CD4-positive, alpha-beta T cell treated with Interleukin-17A for 4 hours (primary cell): Measurements from ENCODE around the gene CCDC92.
A peak's percentile ranks its signal among the peaks of the same experiment; 100 is the strongest.

ENCODE experiments used
- DNase-seq: peaks from one replicate; pipeline ENCODE4 v3.0.0-alpha.2; 2020; ENCODE audit warnings: mixed read lengths

Gene CCDC92

GRCh38 chr12:123907726-123908476 lies 64.7 kb downstream of the CCDC92 start:
- DNase-seq = no peak

DNA sequence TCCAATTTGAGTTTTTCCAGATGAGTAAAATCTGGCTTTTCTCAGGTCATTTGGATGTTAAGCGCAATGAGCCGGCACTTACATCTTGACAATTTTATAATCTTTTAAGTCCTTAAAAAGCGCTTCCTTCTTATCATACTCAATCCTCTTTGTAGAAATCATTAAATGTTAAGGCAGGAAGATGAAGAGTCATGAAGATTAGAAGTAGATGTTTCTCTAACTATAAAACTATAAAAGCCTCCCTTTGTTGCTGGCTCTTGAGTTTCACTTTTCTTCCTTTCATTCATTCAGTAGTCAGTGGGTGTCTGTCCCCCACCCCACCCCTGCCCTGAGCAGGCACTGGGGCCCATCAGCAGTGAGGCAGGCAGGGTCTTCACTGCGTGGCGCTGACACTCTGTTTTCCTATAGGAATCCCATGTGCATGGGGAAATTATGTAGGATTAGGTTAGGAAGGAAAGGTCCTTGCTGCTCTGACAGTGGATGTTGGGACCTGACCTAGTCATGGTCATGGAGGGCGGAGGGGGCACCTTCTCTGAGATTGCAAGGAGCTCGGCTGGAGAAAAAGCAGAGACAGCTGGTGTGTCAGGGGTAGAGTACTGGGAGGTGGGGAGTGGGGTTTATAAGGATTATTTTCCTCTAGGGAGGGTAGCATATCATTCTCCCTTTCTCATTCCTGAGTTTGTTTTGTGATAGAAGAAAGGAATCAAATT lies 65.8 kb downstream of the CCDC92 start:
- DNase-seq = no peak

- peak; percentile 82 for DNase-seq
Measured at GRCh38 chr12:123905319-123905925, 67.2 kb downstream of the CCDC92 start.

GRCh38 chr12:123903301-123904065 lies 69.1 kb downstream of the CCDC92 start:
- no peak for DNase-seq

GRCh38 chr12:123902821-123903220 lies 69.8 kb downstream of the CCDC92 start:
- no peak for DNase-seq

GRCh38 chr12:123900871-123901376 lies 71.7 kb downstream of the CCDC92 start:
- no peak for DNase-seq

GRCh38 chr12:123899368-123899767 lies 73.3 kb downstream of the CCDC92 start:
- DNase-seq = no peak

- DNase-seq = no peak
Measured at GRCh38 chr12:123898673-123899072, 74.0 kb downstream of the CCDC92 start.

DNA sequence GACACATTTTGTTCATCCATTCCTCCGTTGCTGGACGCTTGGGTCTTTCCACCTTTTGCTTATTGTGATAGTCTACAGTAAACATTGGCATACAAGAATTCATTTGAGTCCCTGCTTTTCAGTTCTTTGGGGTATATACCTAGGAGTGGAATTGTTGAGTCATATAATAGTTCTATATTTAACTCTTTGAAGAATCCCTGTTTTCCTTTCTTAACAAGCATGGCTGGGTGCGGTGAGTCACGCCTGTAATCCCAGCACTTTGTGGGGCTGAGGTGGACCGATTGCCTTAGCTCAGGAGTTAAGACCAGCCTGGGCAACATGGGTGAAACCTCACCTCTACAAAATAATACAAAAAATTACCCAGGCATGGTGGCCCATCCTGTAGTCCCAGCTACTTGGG lies 75.4 kb downstream of the CCDC92 start:
- DNase-seq = no peak

DNA sequence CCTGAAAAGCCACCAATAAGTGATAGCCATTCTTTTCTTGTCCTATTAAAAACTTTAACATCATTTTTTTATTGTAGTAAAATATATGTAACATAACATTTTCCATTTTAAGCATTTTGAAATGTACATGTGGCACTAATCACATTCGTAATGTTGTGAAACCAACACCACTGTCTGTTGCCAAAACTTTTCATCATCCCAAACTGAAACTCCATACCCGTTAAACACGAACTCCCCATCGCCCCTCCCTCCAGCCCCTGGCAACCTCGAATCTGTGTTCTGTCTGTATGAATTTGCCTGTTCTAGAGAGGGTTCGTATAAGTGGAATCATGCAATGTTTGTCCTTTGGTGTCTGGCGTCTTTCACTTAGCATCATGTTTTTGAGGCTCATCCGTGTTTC lies 75.9 kb downstream of the CCDC92 start:
- no peak for DNase-seq

DNA sequence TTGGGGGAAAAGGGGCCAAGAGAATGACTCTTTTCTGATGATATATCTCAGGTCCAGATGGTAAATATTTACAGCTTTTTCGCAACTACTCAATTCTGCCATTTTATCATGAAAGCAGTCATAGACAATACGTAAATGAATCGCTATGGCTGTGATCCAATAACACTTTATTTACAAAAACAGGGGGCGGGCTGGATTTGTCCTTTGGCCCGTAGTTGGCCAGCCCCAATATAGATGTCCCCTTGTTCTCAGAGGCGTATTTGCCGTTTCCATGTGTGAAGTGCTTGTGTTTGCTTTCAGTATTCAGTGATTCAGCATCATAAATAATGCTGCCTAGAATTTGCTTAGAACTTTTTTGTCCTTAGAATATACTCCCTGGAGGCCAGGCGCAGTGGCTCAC lies 77.2 kb downstream of the CCDC92 start:
- DNase-seq = no peak

GRCh38 chr12:123894823-123895345 lies 77.7 kb downstream of the CCDC92 start:
- DNase-seq = no peak

- no peak for DNase-seq
Measured at GRCh38 chr12:123893276-123893675, 79.4 kb downstream of the CCDC92 start.

GRCh38 chr12:123892853-123893252 lies 79.8 kb downstream of the CCDC92 start:
- no peak for DNase-seq

DNA sequence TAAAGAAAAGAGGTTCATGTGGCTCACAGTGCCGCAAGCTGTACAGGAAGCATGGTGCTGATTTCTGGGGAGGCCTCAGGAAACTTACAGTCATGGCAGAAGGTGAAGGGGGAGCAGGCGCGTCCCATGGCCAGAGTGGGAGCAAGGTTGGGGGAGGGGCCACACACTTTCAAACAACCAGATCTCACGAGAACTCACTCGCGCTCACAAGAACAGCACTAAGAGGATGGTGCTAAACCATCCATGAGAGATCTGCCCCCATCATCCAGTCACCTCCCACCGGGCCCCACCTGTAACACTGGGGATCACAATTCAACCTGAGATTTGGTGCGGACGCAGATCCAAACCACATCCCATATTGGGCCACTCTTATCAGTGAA lies 80.5 kb downstream of the CCDC92 start:
- no peak for DNase-seq

DNA sequence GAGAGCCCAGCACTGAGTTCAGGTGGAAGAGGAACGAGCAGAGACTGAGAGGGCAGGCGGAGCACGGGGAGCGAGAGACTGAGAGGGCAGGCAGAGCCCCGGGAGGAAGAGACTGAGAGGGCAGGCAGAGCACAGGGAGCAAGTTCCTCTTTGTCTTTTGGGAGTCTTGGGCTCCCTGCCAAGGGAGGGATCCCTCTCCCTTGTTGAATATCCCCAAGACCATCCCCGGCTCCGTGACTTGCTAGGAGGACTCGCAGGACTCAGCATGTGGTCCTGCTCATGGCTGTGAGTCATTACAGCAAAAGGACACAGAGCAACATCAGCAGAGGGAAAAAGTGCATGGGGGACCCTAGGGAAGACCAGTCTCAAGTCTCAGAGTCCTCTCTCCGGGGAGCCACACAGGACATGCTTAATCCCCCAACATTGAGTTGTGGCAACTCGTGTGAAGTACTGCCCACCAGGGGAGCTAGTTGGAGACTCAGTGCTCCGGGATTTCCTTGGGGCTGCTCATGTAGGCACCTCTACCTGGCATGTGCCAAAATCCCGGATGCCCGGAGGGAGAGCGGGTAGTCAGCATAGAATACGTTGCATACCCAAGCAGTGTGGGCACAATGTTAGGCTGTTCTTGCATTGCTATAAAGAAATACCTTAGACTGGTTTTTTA lies 81.0 kb downstream of the CCDC92 start:
- no peak for DNase-seq

- DNase-seq = no peak
Measured at GRCh38 chr12:123891011-123891410, 81.6 kb downstream of the CCDC92 start.

- no peak for DNase-seq
Measured at GRCh38 chr12:123890536-123890902, 82.1 kb downstream of the CCDC92 start.

GRCh38 chr12:123889848-123890535 lies 82.6 kb downstream of the CCDC92 start:
- no peak for DNase-seq

DNA sequence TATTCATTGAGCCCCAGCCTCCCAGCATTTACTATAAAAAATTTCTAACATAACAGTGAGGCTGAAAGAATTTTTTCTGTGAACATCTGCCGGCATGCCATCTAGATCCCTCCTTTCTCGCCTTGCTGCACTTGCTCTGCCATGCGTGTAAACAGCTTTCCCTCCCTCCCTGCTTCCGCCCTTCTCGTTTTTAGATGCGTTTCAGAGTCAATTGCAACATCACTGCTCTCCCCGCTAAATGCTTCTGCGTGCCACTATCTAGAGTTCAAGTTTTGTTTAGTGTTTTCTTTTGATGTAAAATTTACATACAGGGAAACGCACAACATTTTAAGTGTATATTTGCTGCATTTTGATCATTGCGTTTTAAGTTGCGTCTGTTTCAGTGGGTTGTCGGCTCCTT lies 83.6 kb downstream of the CCDC92 start:
- DNase-seq = no peak

DNA sequence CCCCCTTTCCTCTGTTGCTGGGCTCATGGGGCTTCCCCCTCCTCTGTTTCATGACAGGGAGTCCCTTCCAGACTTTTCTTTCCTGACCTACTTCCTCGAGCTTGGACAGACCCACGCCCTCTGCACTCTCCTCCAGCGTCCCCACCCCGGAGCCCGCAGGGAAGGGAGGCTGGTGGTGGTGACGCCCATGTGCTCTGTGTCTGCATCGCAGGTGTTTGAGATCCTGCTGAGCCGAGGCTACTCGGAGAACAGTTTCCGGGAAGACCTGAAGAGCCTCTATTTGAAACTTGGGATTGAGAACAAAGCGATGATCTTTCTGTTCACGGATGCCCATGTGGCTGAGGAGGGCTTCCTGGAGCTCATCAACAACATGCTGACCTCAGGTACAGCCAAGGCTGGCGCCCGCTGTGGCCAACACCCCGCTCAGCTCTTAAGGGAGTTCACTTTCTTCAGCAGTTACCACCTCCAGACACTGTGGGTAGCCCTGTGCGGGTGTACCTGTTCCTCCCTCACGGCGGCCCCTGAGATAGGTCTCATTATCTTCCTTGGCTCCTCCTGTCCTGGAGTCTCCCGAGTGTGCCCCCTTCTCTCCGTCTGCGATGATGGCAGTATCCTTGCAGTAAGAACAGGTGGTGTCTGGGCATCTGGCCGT lies 85.6 kb downstream of the CCDC92 start:
- no peak for DNase-seq
